Fibroblast of villous mesenchyme (primary cell): ENCODE results near the gene RNF2. TPM values are rescaled to one million over a fixed set of nuclear protein-coding genes. Genes with fewer than 3 reads are reported as not detected.
A peak's percentile ranks its signal among the peaks of the same experiment; 100 is the strongest.
"Not testable (repeated sequence)": the region's sequence is repeated elsewhere in the genome, so short reads cannot be mapped to it uniquely, and the experiment has no call there.

Source experiments
- DNase-seq: peaks from one replicate; pipeline ENCODE4 v3.0.0-alpha.2; 2010; ENCODE audit warnings: low read depth
- H3K4me3 ChIP-seq: 2 replicates; pipeline ENCODE4 v1.5.1; 2011; ENCODE audit warnings: low read depth, mild to moderate bottlenecking, low read length
- total RNA-seq: library from RNA; depleted of rRNA; stranded (reverse); fragments of >200 nt; gene quantifications from 2 replicates; pipeline ENCODE4 v1.2.3, GENCODE V29; 2012
- TF ChIP-seq, protein P1 (sequence below): IDR thresholded peaks from 2 replicates; pipeline ENCODE4 v1.5.1; 2012; ENCODE audit warnings: low read depth, mild to moderate bottlenecking, low read length; ENCODE audit not compliant: insufficient read depth

Gene RNF2
- 20.6 and 27.2 TPM in 2 replicates for total RNA-seq

DNA sequence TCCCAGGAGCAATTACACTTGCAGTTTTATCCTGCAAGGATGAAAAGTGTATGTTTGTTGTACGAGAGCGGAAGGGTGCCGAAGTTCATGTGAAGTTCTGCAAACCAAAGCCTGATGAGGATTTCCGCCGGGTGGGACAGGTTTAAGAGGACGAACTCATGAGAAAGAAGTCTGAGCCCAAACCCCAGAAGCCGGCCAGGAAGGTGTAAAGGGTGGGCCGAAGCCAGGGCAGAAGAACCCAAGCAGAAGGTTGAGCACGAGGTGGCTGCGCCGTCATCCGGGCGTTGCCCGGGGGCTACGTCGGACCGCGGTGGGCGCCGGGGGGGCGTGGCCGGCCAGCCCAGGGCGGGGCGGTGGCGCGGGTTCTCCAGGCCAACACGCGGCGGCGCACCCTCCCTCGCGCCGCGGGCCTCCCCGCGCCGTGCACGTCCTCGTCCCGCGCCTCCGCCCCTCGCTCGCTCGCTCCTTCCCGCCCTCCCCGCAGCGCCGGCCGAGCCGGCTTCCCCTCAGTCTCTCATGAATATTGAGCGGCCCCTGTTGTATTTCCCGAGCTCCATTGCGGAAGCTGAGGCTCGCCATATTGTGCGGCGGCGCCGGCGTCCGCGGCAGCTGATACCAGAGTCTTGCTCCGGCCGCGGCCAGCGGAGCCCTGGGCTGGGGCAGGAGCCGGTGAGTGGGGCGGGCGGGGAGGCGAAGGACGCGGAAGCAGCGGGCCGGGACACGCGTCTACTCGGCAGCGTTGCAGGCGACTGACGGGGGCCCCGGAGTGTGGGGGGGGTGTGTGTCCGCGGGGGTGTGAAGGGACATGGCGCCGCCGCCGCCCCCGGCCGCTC is at the start of gene RNF2:
TSS of gene RNF2 (plus strand) at position 578 of the 833 bp plus-strand sequence. CDS start 41,996 bp downstream, outside the sequence.
- H3K4me3 ChIP-seq: peak within 1 kb of the TSS; percentile 93
- TF ChIP-seq, protein P1, sequence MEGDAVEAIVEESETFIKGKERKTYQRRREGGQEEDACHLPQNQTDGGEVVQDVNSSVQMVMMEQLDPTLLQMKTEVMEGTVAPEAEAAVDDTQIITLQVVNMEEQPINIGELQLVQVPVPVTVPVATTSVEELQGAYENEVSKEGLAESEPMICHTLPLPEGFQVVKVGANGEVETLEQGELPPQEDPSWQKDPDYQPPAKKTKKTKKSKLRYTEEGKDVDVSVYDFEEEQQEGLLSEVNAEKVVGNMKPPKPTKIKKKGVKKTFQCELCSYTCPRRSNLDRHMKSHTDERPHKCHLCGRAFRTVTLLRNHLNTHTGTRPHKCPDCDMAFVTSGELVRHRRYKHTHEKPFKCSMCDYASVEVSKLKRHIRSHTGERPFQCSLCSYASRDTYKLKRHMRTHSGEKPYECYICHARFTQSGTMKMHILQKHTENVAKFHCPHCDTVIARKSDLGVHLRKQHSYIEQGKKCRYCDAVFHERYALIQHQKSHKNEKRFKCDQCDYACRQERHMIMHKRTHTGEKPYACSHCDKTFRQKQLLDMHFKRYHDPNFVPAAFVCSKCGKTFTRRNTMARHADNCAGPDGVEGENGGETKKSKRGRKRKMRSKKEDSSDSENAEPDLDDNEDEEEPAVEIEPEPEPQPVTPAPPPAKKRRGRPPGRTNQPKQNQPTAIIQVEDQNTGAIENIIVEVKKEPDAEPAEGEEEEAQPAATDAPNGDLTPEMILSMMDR: no peak
- peak; percentile 80 for DNase-seq

DNA sequence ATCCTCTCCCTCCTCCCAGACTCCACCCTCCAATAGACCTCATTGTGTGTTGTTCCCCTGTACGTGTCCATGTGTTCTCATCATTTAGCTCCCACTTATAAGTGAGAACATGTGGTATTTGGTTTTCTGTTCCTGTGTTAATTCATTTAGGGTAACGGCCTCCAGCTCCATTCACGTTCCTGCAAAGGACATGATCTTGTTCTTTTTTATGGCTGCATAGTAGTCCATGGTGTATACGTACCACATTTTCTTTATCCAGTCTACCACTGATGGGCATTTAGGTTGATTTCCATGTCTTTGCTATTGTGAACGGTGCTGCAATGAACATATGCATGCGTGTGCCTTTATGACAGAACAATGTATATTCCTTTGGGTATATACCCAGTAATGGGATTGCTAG is 45.4 kb upstream of the RNF2 start:
- not testable (repeated sequence) for DNase-seq, H3K4me3 ChIP-seq

DNA sequence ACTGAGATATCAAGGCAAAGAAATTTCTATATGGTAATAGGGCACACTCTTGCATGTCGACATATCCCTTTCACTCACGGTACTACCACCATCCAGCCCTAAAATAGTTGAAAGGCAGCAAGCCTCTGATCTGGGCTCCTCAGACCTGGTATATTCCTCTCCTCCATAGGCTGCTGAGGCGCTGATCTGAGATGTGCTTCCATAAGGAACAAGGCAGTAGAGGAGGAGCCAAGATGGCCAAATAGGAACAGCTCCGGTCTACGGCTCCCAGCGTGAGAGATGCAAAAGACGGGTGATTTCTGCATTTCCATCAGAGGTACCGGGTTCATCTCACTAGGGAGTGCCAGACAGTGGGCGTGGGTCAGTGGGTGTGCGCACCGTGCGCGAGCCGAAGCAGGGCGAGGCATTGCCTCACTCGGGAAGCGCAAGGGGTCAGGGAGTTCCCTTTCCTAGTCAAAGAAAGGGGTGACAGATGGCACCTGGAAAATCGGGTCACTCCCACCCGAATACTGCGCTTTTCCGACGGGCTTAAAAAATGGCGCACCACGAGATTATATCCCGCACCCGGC is 44.0 kb upstream of the RNF2 start:
- DNase-seq, H3K4me3 ChIP-seq: not testable (repeated sequence)

DNA sequence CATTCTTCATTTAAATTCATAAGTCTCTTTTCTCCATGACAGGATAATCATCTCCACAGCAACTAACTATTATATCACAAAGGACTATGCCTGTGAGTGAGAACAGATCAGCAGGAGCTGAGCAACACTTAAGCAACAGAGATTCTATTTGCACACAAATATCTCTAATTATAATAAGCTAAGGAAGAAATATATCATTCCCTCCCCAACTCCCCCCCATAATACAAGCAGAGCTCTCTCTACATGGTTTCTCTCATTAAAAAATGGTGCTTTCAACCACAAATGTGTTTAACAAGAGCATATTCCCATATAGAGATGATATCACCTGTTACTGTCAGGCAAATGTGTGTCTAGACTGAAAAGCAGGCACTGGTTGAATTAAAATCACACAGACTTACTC is 36.5 kb upstream of the RNF2 start:
- TF ChIP-seq, protein P1: no peak
- no peak for DNase-seq
- no peak overlapping the region for H3K4me3 ChIP-seq

DNA sequence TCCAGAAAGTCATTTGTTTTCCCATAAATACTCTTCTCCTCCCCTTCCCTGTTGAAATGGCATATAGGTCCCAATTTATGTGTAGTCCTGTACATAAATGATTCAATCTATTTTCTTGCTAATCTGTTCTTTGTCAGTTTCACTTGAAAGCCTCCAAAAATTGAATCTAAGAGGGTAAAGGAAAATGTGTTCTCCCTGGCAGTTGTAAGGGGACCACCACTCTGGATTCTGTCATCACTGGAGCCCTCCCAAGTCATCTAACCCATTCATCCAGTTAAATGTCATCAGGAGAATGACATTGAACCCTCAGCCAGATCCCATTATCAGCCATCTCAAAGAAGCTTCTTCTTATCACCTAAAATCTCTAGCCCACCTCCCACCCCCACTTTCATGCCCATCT is 35.0 kb upstream of the RNF2 start:
- DNase-seq: no peak
- H3K4me3 ChIP-seq: no peak overlapping the region
- TF ChIP-seq, protein P1: no peak

DNA sequence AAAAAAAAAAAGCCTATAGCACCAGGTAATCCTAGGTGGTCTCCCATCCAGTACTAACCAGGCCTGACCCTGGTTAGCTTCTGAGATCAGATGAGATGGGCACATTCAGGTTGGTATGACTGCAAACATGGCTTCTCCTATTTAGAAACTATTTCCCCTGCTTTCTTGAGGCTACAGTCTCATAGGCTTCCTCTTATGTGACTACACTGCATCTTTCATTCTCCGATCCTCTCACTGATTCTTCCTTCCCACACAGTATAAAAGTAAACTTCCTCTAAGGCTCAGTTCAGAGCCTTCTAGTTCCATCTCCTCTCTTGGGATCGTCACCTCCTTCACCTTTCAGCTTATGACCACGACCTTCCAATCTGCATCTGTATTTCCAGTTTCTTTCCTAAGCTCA is 30.4 kb upstream of the RNF2 start:
- H3K4me3 ChIP-seq: no peak overlapping the region
- TF ChIP-seq, protein P1: no peak
- no peak for DNase-seq

DNA sequence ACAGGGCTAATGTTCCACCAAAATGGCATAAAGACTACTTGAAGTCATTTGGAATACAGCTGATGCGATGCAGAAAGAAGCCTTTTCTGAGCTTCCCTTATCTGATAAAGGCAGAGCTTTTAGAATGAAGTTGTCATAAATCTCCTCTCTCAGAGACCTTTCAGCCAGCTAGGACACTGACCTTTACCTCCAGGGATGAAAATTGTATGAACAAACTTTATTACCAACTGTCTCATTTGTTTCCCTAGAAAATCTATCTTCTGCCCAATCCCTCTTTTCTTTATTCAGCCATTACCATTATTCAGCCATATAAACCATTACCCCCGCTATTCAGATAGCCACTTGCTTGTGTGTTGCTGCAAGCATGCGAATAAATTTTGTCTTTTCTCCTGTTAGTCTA is 29.7 kb upstream of the RNF2 start:
- peak; percentile 10 for DNase-seq
- TF ChIP-seq, protein P1: no peak
- H3K4me3 ChIP-seq: no peak overlapping the region

DNA sequence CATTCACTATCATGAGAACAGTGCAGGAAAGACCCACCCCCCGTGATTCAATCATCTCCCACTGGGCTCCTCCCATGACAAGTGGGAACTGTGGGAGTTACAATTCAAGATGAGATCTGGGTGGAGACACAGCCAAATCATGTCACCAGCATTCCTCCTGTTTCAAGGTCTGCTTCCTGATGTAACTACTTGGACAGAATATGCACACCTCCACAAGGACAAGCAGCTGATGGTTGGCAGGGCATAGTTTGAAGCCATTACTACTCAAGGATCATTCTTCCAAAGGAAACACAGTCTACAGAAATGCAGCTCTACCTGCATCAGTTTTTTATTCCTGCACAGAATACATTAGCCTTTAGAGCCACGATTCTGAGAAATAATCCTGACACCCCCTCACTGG is 28.5 kb upstream of the RNF2 start:
- DNase-seq: no peak

More for the DNA sequence above, 28.5 kb upstream of the RNF2 start:
- H3K4me3 ChIP-seq: no peak overlapping the region
- TF ChIP-seq, protein P1: no peak
